ENCODE data around the gene RAB40B. TPM values are rescaled to one million over a fixed set of nuclear protein-coding genes. Genes with fewer than 3 reads are reported as not detected.
A peak's percentile ranks its signal among the peaks of the same experiment; 100 is the strongest.

RAB40B gene
- total and polyA plus RNA-seq, 2 of the 13 experiments (the other 11 are each of a cell fraction or from before 2014, with no cell fraction given): 6.2 to 6.5 TPM

GRCh38 chr17:82668024-82668630 is 30.4 kb downstream of the RAB40B start (continued):
- TF ChIP-seq, protein P1, sequence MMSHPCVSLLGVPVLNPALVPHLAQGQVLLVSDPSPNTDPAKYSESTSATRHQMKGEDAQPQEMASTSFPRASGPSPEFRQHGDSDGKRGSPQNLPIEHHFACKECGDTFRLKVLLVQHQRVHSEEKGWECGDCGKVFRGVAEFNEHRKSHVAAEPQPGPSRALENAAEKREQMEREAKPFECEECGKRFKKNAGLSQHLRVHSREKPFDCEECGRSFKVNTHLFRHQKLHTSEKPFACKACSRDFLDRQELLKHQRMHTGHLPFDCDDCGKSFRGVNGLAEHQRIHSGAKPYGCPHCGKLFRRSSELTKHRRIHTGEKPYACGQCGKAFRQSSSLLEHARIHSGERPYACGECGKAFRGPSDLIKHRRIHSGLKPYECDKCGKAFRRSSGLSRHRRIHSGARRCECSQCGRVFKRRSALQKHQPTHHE (CRISPR knock-in tag; IDR thresholded peaks at IDR 0.05; ENCODE audit: borderline replicate concordance): no peak
- TF ChIP-seq AGO2 (optimal IDR thresholded peaks at IDR 0.05; ENCODE audit: low read depth, low read length): peak; percentile 41
- TF ChIP-seq, protein P2, sequence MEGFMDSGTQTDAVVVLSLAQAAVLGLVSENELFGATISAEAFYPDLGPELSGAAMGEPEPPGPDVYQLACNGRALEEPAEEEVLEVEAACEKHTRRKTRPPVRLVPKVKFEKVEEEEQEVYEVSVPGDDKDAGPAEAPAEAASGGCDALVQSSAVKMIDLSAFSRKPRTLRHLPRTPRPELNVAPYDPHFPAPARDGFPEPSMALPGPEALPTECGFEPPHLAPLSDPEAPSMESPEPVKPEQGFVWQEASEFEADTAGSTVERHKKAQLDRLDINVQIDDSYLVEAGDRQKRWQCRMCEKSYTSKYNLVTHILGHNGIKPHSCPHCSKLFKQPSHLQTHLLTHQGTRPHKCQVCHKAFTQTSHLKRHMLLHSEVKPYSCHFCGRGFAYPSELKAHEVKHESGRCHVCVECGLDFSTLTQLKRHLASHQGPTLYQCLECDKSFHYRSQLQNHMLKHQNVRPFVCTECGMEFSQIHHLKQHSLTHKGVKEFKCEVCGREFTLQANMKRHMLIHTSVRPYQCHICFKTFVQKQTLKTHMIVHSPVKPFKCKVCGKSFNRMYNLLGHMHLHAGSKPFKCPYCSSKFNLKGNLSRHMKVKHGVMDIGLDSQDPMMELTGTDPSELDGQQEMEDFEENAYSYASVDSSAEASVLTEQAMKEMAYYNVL (CRISPR knock-in tag; IDR thresholded peaks at IDR 0.05; ENCODE audit: borderline replicate concordance): no peak
- TF ChIP-seq ZNF720 (CRISPR knock-in tag; IDR thresholded peaks at IDR 0.05): no peak
- TF ChIP-seq KAT2B (IDR thresholded peaks at IDR 0.05; ENCODE audit: borderline replicate concordance, low read depth, low read length): no peak
- no peak for TF ChIP-seq SCMH1 (CRISPR knock-in tag; IDR thresholded peaks at IDR 0.05; ENCODE audit: borderline replicate concordance)
- TF ChIP-seq TIGD3 (CRISPR knock-in tag; IDR thresholded peaks at IDR 0.05; ENCODE audit: borderline replicate concordance): no peak
- no peak for TF ChIP-seq HOXA5 (CRISPR knock-in tag; IDR thresholded peaks at IDR 0.05)
